HEK293 (cell line): ENCODE data around the gene PPIE.
A peak's percentile ranks its signal among the peaks of the same experiment; 100 is the strongest.

Experiments used
- AEBP2 ChIP-seq: fragments of 450-650 bp; formaldehyde crosslinking; IDR thresholded peaks from 2 replicates; pipeline ENCODE4 v1.5.1; 2016; ENCODE audit warnings: missing biosample characterization, missing genetic modification characterization, borderline replicate concordance
- EGR2 ChIP-seq: fragments of 450-650 bp; formaldehyde crosslinking; IDR thresholded peaks from 2 replicates; pipeline ENCODE4 v1.5.1; 2016; ENCODE audit warnings: low read depth, missing biosample characterization, missing genetic modification characterization
- ELK4 ChIP-seq: IDR thresholded peaks from 2 replicates; pipeline ENCODE4 v1.6.1; 2011; ENCODE audit warnings: mild to moderate bottlenecking, low read depth, low read length, borderline replicate concordance
- GLI2 ChIP-seq: fragments of 450-650 bp; formaldehyde crosslinking; IDR thresholded peaks from 2 replicates; pipeline ENCODE4; 2017; ENCODE audit warnings: missing biosample characterization, missing genetic modification characterization, low read depth, borderline replicate concordance
- OVOL3 ChIP-seq: fragments of 450-650 bp; formaldehyde crosslinking; IDR thresholded peaks from 2 replicates; pipeline ENCODE4 v1.5.1; 2016; ENCODE audit warnings: missing biosample characterization, missing genetic modification characterization
- WT1 ChIP-seq: fragments of 450-650 bp; formaldehyde crosslinking; IDR thresholded peaks from 2 replicates; pipeline ENCODE4 v1.5.1; 2016; ENCODE audit warnings: missing biosample characterization, missing genetic modification characterization
- YY1 ChIP-seq: fragments of 450-650 bp; formaldehyde crosslinking; IDR thresholded peaks from 2 replicates; pipeline ENCODE4 v1.5.1; 2018; ENCODE audit warnings: missing biosample characterization, missing genetic modification characterization
- ZFP37 ChIP-seq: fragments of 450-650 bp; formaldehyde crosslinking; IDR thresholded peaks from 2 replicates; pipeline ENCODE4 v1.5.1; 2016; ENCODE audit warnings: missing biosample characterization, missing genetic modification characterization
- ZNF114 ChIP-seq: fragments of 450-650 bp; formaldehyde crosslinking; IDR thresholded peaks from 2 replicates; pipeline ENCODE4 v1.5.0; 2017; ENCODE audit warnings: missing biosample characterization, missing genetic modification characterization
- ZNF140 ChIP-seq: fragments of 450-650 bp; formaldehyde crosslinking; IDR thresholded peaks from 2 replicates; pipeline ENCODE4 v1.5.1; 2016; ENCODE audit warnings: missing biosample characterization, missing genetic modification characterization
- ZNF155 ChIP-seq: fragments of 450-650 bp; formaldehyde crosslinking; IDR thresholded peaks from 2 replicates; pipeline ENCODE4 v1.5.1; 2016; ENCODE audit warnings: missing biosample characterization, missing genetic modification characterization
- ZNF19 ChIP-seq: fragments of 450-650 bp; formaldehyde crosslinking; IDR thresholded peaks from 2 replicates; pipeline ENCODE4; 2016; ENCODE audit warnings: missing biosample characterization, missing genetic modification characterization, low read depth
- ZNF2 ChIP-seq: fragments of 450-650 bp; formaldehyde crosslinking; IDR thresholded peaks from 2 replicates; pipeline ENCODE4 v1.5.1; 2016; ENCODE audit warnings: missing biosample characterization, missing genetic modification characterization
- ZNF202 ChIP-seq: fragments of 450-650 bp; formaldehyde crosslinking; IDR thresholded peaks from 2 replicates; pipeline ENCODE4 v1.5.1; 2016; ENCODE audit warnings: missing biosample characterization, missing genetic modification characterization, borderline replicate concordance
- ZNF223 ChIP-seq: fragments of 450-650 bp; formaldehyde crosslinking; IDR thresholded peaks from 2 replicates; pipeline ENCODE4 v1.5.1; 2016; ENCODE audit warnings: missing biosample characterization, missing genetic modification characterization
- ZNF266 ChIP-seq: fragments of 450-650 bp; formaldehyde crosslinking; IDR thresholded peaks from 2 replicates; pipeline ENCODE4 v1.5.1; 2016; ENCODE audit warnings: missing biosample characterization, missing genetic modification characterization, low read depth
- ZNF292 ChIP-seq: fragments of 450-650 bp; formaldehyde crosslinking; IDR thresholded peaks from 2 replicates; pipeline ENCODE4 v1.5.1; 2016; ENCODE audit warnings: low read depth, missing biosample characterization, missing genetic modification characterization, borderline replicate concordance
- ZNF302 ChIP-seq: fragments of 450-650 bp; formaldehyde crosslinking; IDR thresholded peaks from 2 replicates; pipeline ENCODE4 v1.5.1; 2016; ENCODE audit warnings: missing biosample characterization, missing genetic modification characterization, low read depth
- ZNF350 ChIP-seq: fragments of 450-650 bp; formaldehyde crosslinking; IDR thresholded peaks from 2 replicates; pipeline ENCODE4 v1.5.0; 2017; ENCODE audit warnings: missing biosample characterization, mild to moderate bottlenecking, missing genetic modification characterization
- ZNF366 ChIP-seq: fragments of 450-650 bp; formaldehyde crosslinking; conservative IDR thresholded peaks from 2 replicates; pipeline ENCODE4 v1.5.1; 2016; ENCODE audit warnings: missing biosample characterization, missing genetic modification characterization
- ZNF426 ChIP-seq: fragments of 450-650 bp; formaldehyde crosslinking; IDR thresholded peaks from 2 replicates; pipeline ENCODE4 v1.5.1; 2017; ENCODE audit warnings: missing biosample characterization, missing genetic modification characterization, mild to moderate bottlenecking, inconsistent platforms, moderate library complexity
- ZNF449 ChIP-seq: fragments of 450-650 bp; formaldehyde crosslinking; IDR thresholded peaks from 2 replicates; pipeline ENCODE4 v1.5.1; 2017; ENCODE audit warnings: missing biosample characterization, mild to moderate bottlenecking, missing genetic modification characterization, moderate library complexity
- ZNF501 ChIP-seq: fragments of 450-650 bp; formaldehyde crosslinking; IDR thresholded peaks from 2 replicates; pipeline ENCODE4 v1.5.1; 2016; ENCODE audit warnings: missing biosample characterization, missing genetic modification characterization
- ZNF510 ChIP-seq: fragments of 450-650 bp; formaldehyde crosslinking; IDR thresholded peaks from 2 replicates; pipeline ENCODE4 v1.5.1; 2018; ENCODE audit warnings: mild to moderate bottlenecking, missing genetic modification characterization, missing biosample characterization; ENCODE audit not compliant: insufficient replicate concordance
- ZNF580 ChIP-seq: fragments of 450-650 bp; formaldehyde crosslinking; IDR thresholded peaks from 2 replicates; pipeline ENCODE4 v1.5.1; 2016; ENCODE audit warnings: missing biosample characterization, missing genetic modification characterization
- ZNF610 ChIP-seq: fragments of 450-650 bp; formaldehyde crosslinking; IDR thresholded peaks from 2 replicates; pipeline ENCODE4 v1.5.1; 2016; ENCODE audit warnings: missing biosample characterization, missing genetic modification characterization, borderline replicate concordance
- ZNF654 ChIP-seq: fragments of 450-650 bp; formaldehyde crosslinking; IDR thresholded peaks from 2 replicates; pipeline ENCODE4 v1.5.1; 2016; ENCODE audit warnings: low read depth, missing biosample characterization, missing genetic modification characterization
- ZNF837 ChIP-seq: fragments of 450-650 bp; formaldehyde crosslinking; IDR thresholded peaks from 2 replicates; pipeline ENCODE4 v1.5.1; 2016; ENCODE audit warnings: missing biosample characterization, missing genetic modification characterization
- ZXDB ChIP-seq: fragments of 450-650 bp; formaldehyde crosslinking; IDR thresholded peaks from 2 replicates; pipeline ENCODE4 v1.5.1; 2016; ENCODE audit warnings: missing biosample characterization, missing genetic modification characterization
- TF ChIP-seq, protein P1 (sequence below): fragments of 450-650 bp; formaldehyde crosslinking; IDR thresholded peaks from 2 replicates; pipeline ENCODE4 v1.5.1; 2016; ENCODE audit warnings: missing biosample characterization, missing genetic modification characterization
- TF ChIP-seq, protein P2 (sequence below): fragments of 450-650 bp; formaldehyde crosslinking; IDR thresholded peaks from 2 replicates; pipeline ENCODE4 v1.5.1; 2016; ENCODE audit warnings: missing biosample characterization, missing genetic modification characterization

PPIE gene

GRCh38 chr1:39720094-39720999 lies 18.3 kb upstream of the PPIE start (continued):
- TF ChIP-seq ZNF292 (peak; percentile 90; the same call in 1 of the 2 replicates), ZNF155 (tag by site-specific recombination) (no peak), ZNF2 (tag by site-specific recombination) (no peak), ZNF223 (tag by site-specific recombination) (peak; percentile 77; the same call in 1 of the 2 replicates), OVOL3 (peak; percentile 54; the same call in 1 of the 2 replicates), ZNF501 (tag by site-specific recombination) (peak; percentile 44; the same call in 1 of the 2 replicates), ZNF266 (tag by site-specific recombination) (peak; percentile 80), WT1 (no peak), ZXDB (tag by site-specific recombination) (peak; percentile 83), ZNF302 (tag by site-specific recombination) (no peak), EGR2 (tag by site-specific recombination) (no peak), ZNF426 (tag by site-specific recombination) (peak; percentile 96), ZNF580 (peak; percentile 50; the same call in 1 of the 2 replicates), ZNF449 (tag by site-specific recombination) (no peak), ZNF837 (no peak), YY1 (tag by site-specific recombination) (no peak), ZNF19 (tag by site-specific recombination) (peak; percentile 88; the same call in 1 of the 2 replicates), ELK4 (no peak), ZNF140 (tag by site-specific recombination) (peak; percentile 87; the same call in 1 of the 2 replicates), AEBP2 (tag by site-specific recombination) (0 out of 2 replicates have a peak, but pooled peaks have one; percentile 68), ZNF202 (tag by site-specific recombination) (no peak), ZNF654 (tag by site-specific recombination) (peak; percentile 90), ZNF114 (tag by site-specific recombination) (no peak), GLI2 (peak; percentile 31; the same call in 1 of the 2 replicates), ZNF610 (tag by site-specific recombination) (0 out of 2 replicates have a peak, but pooled peaks have one; percentile 18), ZFP37 (tag by site-specific recombination) (peak; percentile 58; the same call in 1 of the 2 replicates), ZNF510 (peak; percentile 84), ZNF366 (tag by site-specific recombination) (peak; percentile 29; the same call in 1 of the 2 replicates), ZNF350 (tag by site-specific recombination) (no peak)
- TF ChIP-seq, protein P1, sequence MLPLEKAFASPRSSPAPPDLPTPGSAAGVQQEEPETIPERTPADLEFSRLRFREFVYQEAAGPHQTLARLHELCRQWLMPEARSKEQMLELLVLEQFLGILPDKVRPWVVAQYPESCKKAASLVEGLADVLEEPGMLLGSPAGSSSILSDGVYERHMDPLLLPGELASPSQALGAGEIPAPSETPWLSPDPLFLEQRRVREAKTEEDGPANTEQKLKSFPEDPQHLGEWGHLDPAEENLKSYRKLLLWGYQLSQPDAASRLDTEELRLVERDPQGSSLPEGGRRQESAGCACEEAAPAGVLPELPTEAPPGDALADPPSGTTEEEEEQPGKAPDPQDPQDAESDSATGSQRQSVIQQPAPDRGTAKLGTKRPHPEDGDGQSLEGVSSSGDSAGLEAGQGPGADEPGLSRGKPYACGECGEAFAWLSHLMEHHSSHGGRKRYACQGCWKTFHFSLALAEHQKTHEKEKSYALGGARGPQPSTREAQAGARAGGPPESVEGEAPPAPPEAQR (tag by site-specific recombination): no peak
- TF ChIP-seq, protein P2, sequence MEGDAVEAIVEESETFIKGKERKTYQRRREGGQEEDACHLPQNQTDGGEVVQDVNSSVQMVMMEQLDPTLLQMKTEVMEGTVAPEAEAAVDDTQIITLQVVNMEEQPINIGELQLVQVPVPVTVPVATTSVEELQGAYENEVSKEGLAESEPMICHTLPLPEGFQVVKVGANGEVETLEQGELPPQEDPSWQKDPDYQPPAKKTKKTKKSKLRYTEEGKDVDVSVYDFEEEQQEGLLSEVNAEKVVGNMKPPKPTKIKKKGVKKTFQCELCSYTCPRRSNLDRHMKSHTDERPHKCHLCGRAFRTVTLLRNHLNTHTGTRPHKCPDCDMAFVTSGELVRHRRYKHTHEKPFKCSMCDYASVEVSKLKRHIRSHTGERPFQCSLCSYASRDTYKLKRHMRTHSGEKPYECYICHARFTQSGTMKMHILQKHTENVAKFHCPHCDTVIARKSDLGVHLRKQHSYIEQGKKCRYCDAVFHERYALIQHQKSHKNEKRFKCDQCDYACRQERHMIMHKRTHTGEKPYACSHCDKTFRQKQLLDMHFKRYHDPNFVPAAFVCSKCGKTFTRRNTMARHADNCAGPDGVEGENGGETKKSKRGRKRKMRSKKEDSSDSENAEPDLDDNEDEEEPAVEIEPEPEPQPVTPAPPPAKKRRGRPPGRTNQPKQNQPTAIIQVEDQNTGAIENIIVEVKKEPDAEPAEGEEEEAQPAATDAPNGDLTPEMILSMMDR (tag by site-specific recombination): peak; percentile 62
